OCI-LY3 (cell line): ENCODE results near the gene ALKBH5.

ENCODE experiments used
- CTCF ChIP-seq: fragments of 200-600, 300-600 bp; sonication (generic); IDR thresholded peaks from 2 replicates; pipeline ENCODE4 v1.5.1; 2014; ENCODE audit warnings: antibody characterized with exemption, low read length, low read depth
- EZH2phosphoT487 ChIP-seq: fragments of 200-600 bp; shearing (Covaris generic); IDR thresholded peaks from 2 replicates; pipeline ENCODE4 v1.6.1; 2018; ENCODE audit warnings: antibody characterized with exemption, mixed run types, low read depth

- TF ChIP-seq CTCF = no peak
- no peak for TF ChIP-seq EZH2phosphoT487
Measured at GRCh38 chr17:18182110-18182977, 1.3 kb upstream of the ALKBH5 start.
